Sigmoid colon (tissue), 4 donors: ENCODE data around the gene PSMB10.

Experiments
- EP300 ChIP-seq, 4 donors: sonication (generic); formaldehyde crosslinking; IDR thresholded peaks; one replicate each; pipeline ENCODE4 v1.6.1; 2017; ENCODE audit warnings: antibody characterized with exemption in 4 of 4
- POLR2A ChIP-seq, 2 donors: fragments of 450-650 bp; IDR thresholded peaks; one replicate each; pipeline ENCODE4 v1.6.1; 2016; ENCODE audit warnings: antibody characterized with exemption in 2 of 2, mild to moderate bottlenecking in 2 of 2, moderate library complexity in 2 of 2
- POLR2AphosphoS5 ChIP-seq, 4 donors: sonication (generic); formaldehyde crosslinking; IDR thresholded peaks; one replicate each; pipeline ENCODE4 v1.6.1; 2017; ENCODE audit warnings: antibody characterized with exemption in 4 of 4
- TF ChIP-seq, protein P1 (sequence below), 4 experiments: fragments of 450-650 bp in 3 of 4; fragments of 200-600 bp in 1 of 4; IDR thresholded peaks; one replicate each; pipeline ENCODE4 v1.5.1; 2016 to 2019; ENCODE audit warnings: antibody characterized with exemption in 4 of 4, mild to moderate bottlenecking in 3 of 4, moderate library complexity in 2 of 4

DNA sequence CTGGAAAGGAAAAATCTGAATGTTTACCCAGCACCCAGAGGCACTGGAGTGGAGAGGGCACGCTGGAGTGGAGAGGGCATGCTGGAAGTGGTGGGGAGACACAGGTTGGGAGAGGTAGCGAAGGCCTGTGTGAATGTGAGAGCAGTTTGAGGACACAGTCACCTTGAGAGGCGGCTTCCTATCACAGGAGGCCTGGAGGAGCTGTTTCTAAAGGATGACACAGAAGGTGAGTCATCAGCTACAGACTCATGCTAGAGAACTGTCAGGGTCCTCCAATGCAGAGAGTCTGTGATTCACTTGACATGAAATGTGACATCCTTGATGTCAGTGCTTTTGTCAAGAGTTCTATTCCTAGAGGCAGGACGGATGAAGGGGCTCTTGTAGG, 18.8 kb downstream of the PSMB10 start:
- TF ChIP-seq, protein P1, sequence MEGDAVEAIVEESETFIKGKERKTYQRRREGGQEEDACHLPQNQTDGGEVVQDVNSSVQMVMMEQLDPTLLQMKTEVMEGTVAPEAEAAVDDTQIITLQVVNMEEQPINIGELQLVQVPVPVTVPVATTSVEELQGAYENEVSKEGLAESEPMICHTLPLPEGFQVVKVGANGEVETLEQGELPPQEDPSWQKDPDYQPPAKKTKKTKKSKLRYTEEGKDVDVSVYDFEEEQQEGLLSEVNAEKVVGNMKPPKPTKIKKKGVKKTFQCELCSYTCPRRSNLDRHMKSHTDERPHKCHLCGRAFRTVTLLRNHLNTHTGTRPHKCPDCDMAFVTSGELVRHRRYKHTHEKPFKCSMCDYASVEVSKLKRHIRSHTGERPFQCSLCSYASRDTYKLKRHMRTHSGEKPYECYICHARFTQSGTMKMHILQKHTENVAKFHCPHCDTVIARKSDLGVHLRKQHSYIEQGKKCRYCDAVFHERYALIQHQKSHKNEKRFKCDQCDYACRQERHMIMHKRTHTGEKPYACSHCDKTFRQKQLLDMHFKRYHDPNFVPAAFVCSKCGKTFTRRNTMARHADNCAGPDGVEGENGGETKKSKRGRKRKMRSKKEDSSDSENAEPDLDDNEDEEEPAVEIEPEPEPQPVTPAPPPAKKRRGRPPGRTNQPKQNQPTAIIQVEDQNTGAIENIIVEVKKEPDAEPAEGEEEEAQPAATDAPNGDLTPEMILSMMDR (IDR thresholded peaks at IDR 0.05), result no peak
- TF ChIP-seq POLR2A (IDR thresholded peaks at IDR 0.05) (no peak), EP300 (IDR thresholded peaks at IDR 0.05) (no peak), POLR2AphosphoS5 (IDR thresholded peaks at IDR 0.05) (no peak)
